ENCODE data around the gene ETS2.

GRCh38 chr21:38848187-38848609, 42.5 kb downstream of the ETS2 start:
- TF ChIP-seq CTCF (IDR thresholded peaks at IDR 0.05) (no peak), EZH2 (IDR thresholded peaks at IDR 0.05; ENCODE audit: borderline replicate concordance, insufficient read depth, low read depth, low read length, poor library complexity, severe bottlenecking) (no peak)
